GM13976 (cell line): Measurements from ENCODE around the gene ZNRF3.
A peak's percentile ranks its signal among the peaks of the same experiment; 100 is the strongest.
"Not testable (repeated sequence)": the region's sequence is repeated elsewhere in the genome, so short reads cannot be mapped to it uniquely, and the experiment has no call there.

ENCODE experiments used
- DNase-seq: peaks from one replicate; pipeline ENCODE4 v3.0.0; 2012; ENCODE audit warnings: low spot score
- in situ Hi-C: fragments of 300-500 bp; cut with MboI; formaldehyde crosslinking; loops from one replicate; pipeline ENCODE4 v1.12.0; 2022; ENCODE audit warnings: low sequenced_read_pairs, mixed read lengths, inconsistent platforms; ENCODE audit not compliant: unreplicated experiment
- TF ChIP-seq, protein P1 (sequence below): IDR thresholded peaks from 2 replicates; pipeline ENCODE4 v1.5.1; 2012; ENCODE audit warnings: borderline replicate concordance, mild to moderate bottlenecking; ENCODE audit not compliant: insufficient read depth; ENCODE audit errors: extremely low read depth, missing control alignments, control extremely low read depth

ZNRF3 gene

DNA sequence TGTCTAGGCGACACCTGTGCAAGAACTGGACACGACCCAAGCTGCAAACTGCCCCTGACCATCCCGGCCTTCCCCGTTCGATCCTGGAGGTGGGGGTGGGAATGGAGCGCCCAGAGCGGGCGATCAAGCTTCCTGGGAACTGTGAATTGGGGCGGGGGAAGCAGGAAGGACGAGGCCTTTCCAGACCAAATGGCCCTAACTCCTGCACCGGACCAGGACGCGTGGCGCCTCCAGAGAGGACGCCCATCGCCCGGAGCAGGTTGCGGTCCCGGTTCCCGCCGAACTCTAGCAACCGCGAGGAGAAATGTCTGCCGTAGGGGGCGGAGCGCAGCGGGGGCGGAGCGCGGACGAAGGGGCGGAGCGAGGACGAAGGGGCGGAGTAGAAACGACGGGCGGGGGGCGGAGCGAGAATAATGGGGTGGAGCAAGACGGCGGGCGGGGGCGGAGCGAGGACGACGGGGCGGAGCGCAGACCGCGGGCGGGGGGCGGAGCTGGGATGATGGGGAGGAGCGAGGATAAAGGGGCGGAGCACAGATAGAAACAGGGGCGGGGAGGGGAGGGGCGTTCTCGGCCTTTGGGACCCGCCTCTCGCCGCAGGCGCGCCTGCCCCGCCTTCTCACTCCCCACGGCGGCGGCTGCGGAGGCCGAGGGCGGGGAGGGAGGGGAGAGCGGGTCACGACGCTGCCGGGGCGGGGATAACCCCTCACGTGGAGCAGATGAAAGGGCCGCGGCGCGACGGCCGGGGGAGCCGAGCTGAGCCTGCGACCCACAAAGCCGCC, at the start of gene ZNRF3:
ZNRF3 (plus strand) TSS at position 695 of the 779 bp plus-strand sequence. CDS start 195 bp downstream, outside the sequence.
- TF ChIP-seq, protein P1, sequence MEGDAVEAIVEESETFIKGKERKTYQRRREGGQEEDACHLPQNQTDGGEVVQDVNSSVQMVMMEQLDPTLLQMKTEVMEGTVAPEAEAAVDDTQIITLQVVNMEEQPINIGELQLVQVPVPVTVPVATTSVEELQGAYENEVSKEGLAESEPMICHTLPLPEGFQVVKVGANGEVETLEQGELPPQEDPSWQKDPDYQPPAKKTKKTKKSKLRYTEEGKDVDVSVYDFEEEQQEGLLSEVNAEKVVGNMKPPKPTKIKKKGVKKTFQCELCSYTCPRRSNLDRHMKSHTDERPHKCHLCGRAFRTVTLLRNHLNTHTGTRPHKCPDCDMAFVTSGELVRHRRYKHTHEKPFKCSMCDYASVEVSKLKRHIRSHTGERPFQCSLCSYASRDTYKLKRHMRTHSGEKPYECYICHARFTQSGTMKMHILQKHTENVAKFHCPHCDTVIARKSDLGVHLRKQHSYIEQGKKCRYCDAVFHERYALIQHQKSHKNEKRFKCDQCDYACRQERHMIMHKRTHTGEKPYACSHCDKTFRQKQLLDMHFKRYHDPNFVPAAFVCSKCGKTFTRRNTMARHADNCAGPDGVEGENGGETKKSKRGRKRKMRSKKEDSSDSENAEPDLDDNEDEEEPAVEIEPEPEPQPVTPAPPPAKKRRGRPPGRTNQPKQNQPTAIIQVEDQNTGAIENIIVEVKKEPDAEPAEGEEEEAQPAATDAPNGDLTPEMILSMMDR = no peak
- in situ Hi-C loops = no loop called here
- DNase-seq = peak; percentile 95

DNA sequence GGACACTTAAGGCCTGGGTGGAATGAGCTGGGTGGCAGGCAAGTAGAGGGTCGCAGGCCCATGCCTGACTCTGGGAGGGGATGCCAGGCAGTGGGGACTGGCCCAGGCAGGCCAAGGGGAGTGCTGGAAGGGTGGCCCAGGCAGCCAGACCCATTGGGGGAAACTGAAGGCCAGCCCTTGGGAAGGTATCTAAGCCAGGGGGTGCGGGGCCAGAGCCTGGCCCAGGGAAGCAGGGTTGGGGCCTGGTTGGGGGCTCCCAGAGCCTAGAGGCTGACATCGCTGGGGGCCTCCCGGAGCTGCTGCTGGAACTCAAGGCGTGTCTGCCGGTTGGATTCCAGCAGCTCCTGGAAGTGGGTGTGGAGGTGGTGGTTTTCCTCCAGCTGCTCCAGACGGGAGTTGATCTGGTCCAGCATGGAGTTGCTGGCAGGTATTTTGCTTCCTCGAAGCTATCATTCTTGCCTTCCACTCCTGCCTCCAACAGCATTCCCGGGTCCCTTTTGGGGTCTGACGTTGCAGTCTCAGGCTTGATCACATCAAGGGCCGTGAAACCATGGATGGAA, 47.7 kb upstream of the ZNRF3 start:
- DNase-seq = no peak
- in situ Hi-C loops = loop anchor here (25.0 kb wide), 1 partner anchor 798 kb away; no protein-coding TSS in a partner anchor
- TF ChIP-seq, protein P1 = no peak

DNA sequence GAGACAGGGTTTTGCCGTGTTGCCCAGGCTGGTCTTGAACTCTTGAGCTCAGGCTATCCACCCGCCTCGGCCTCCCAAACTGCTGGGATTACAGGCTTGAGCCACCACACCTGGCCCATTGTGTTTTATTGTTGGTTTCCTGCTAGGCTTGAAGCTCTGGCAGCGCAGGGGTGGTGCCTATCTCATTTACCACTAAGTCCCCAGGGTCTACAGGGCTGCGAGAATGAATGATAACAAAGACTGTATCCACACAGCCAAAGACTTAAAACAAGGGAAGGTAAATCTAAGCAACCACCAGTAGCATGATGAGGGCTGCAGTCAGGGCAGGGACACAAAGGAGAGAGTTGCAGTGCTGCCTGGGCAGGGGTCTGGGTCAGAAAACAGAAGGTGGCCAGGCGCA, 45.7 kb upstream of the ZNRF3 start:
- DNase-seq = no peak
- TF ChIP-seq, protein P1 = no peak
- in situ Hi-C loops = loop anchor here (25.0 kb wide), 1 partner anchor 800 kb away; no protein-coding TSS in a partner anchor

DNA sequence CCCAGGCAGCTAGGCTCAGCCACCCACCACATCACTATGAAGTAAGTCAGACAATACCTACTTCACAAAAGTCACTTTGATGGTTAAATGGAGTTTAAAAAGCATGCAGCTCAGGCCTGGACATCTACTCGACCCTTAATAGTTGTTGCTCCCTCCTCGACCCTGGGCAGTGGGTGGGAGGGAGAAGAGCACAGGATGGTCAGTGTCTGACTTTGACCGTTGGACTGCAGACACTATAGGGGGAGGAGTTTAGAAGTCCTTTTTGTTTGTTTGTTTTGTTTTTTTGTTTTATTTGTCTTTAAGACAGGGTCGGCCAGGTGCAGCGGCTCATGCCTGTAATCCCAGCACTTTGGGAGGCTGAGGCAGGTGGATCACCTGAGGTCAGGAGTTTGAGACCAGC, 44.4 kb upstream of the ZNRF3 start:
- no peak for DNase-seq
- in situ Hi-C loops = loop anchor here (25.0 kb wide), 1 partner anchor 802 kb away; no protein-coding TSS in a partner anchor
- TF ChIP-seq, protein P1 = no peak

DNA sequence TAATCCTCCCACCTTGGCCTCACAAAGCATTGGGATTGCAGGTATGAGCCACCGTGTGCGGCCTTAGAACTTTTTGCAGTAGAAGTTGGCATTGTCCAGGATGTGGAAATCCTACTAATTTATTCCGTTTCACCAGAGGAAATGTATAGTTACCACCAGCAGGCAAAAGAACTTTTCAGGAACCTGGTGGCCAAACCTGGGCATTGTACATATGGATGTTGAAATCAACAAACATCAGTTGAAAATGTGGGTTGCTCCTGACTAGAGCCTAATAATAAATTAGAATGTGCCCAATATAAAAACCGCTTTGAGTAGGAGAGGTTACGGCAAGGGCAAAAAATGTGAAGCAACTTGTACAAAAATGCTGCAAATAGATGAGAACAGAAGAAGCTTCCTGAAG, 42.3 kb upstream of the ZNRF3 start:
- in situ Hi-C loops = loop anchor here (25.0 kb wide), 1 partner anchor 804 kb away; no protein-coding TSS in a partner anchor
- no peak for DNase-seq
- TF ChIP-seq, protein P1 = no peak

DNA sequence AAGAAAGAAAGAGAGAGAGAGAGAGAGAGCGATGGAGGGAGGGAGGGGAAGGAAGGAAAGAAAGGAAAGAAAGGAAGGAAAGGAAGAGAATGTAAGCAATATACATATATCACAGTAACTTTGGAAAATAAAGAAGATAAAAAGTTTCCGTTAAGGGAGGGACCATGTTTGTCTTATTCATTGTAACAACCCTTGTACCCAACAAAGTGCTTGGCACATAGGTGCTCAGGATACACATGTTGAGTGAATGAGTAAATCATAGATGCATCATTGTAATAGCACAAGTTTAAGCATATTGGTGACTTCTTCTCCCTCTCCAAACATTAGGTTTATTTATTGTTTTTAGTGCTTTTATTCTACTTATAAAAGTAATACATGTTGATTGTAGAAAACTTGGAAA, 39.7 kb upstream of the ZNRF3 start:
- in situ Hi-C loops = loop anchor here (25.0 kb wide), 1 partner anchor 806 kb away; no protein-coding TSS in a partner anchor
- TF ChIP-seq, protein P1 = no peak
- DNase-seq = no peak

DNA sequence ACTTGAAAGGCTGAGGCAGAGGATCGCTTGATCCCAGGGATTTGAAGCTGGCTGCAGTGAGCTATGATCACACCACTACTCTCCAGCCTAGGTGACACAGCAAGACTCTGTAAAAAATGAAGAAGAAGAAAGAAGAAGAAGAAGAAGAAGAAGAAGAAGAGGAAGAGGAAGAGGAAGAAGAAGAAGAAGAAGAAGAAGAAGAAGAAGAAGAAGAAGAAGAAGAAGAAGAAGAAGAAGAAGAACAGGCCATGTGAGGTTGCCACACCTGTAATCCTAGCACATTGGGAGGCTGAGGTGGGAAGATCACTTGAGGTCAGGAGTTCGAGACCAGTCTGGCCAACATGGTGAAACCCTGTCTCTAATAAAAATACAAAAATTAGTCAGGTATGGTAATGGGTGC, 39.1 kb upstream of the ZNRF3 start:
- in situ Hi-C loops = loop anchor here (25.0 kb wide), 1 partner anchor 807 kb away; no protein-coding TSS in a partner anchor
- DNase-seq = not testable (repeated sequence)
